Measurements from ENCODE around the gene SH2D5. TPM values are rescaled to one million over a fixed set of nuclear protein-coding genes. Genes with fewer than 3 reads are reported as not detected.

The SH2D5 gene
- total RNA-seq, 1 donor from 2014 or later, result 0.23 TPM

Other genes starting within 250 kb of the SH2D5 start
- 140 TPM for gene CAMK2N1, start 246.5 kb downstream of the SH2D5 start, total RNA-seq
- gene MUL1, start 224.6 kb downstream of the SH2D5 start, total RNA-seq, result 36.6 TPM
- 0.52 TPM for gene FAM43B, start 180.1 kb downstream of the SH2D5 start, total RNA-seq
- gene CDA, start 143.6 kb downstream of the SH2D5 start, total RNA-seq, result 1.6 TPM
- 72.9 TPM for gene PINK1, start 99.2 kb downstream of the SH2D5 start, total RNA-seq
- gene DDOST, start 71.3 kb downstream of the SH2D5 start, total RNA-seq, result 200 TPM
- gene KIF17, start 14.7 kb downstream of the SH2D5 start, total RNA-seq, result 4.7 TPM
- gene HP1BP3, start 54.6 kb upstream of the SH2D5 start, total RNA-seq, result 240 TPM

All from mucosa of gallbladder (tissue), 1 donor.